ENCODE data around the gene MYL5.
"Not testable (repeated sequence)": the region's sequence is repeated elsewhere in the genome, so short reads cannot be mapped to it uniquely, and the experiment has no call there.

MYL5 gene

DNA sequence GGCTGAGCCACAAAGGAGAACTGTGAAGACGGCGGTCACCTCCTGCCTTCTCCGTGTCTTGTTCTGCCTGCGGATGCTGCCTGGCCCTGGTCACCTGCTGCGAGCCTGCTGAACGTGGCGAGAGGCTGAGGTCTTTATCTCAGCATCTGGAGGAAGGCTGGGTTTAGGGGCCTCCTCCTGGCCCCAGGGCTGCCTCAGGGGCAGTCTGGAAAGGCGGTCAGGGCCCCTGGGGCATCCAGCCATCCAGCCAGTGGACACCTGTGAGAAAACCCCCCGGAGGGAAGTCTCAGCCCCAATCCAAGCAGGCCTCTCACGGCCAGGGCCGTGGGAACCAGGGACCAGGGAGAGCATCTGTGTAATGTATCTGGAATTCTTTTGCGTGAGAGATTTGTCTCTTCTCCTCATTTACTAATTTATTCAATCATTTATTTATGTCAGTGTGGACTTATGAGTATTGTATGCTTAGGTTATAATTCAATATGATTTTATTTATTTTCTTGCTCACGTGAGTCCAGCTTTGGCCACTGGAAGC lies 37.6 kb upstream of the MYL5 start:
- DNase-seq (ENCODE audit: low read depth) = no peak

DNA sequence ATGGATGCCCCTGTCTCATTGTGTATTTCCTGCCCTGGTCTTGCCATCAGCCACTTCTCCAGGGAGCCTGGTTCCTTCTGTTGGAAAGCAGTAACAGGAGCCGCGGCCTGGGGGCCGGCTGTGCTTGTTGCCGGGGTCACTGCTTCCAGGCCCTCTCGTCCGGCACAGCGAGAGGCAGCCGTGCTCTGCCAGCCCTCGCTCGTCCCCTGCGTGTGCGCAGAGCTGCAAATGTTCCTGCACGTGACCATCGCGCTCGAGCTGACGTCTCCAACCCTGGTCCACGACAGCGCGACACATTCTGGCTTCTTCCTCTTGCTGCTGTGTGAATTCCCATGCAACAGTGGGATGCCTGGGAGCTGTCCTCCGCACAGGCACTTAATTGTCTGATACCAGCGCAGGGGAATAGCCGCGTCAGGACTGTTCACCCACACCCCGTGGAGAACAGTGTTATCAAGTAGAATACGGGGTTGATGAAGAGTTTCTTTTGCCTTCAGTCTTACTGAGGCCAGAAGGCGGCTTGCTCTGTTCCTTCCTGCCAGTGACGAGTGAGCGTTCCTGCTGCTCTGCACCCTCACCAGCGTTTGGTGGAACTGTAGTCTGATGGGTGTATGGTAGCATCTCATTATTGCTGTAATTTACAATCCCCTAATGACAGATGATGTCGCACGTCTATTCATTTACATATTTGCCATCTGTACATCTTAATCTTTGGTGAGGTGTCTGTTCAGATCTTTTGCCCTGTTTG lies 36.6 kb upstream of the MYL5 start:
- no peak for DNase-seq (ENCODE audit: low read depth)

GRCh38 chr4:642366-642765 lies 32.0 kb upstream of the MYL5 start:
- DNase-seq (ENCODE audit: low read depth) = not testable (repeated sequence)

- no peak for DNase-seq (ENCODE audit: low read depth)
Observed at GRCh38 chr4:646460-646859, 27.9 kb upstream of the MYL5 start.

GRCh38 chr4:647481-647880 lies 26.9 kb upstream of the MYL5 start:
- no peak for DNase-seq (ENCODE audit: low read depth)

- no peak for DNase-seq (ENCODE audit: low read depth)
Observed at GRCh38 chr4:648579-649292, 25.6 kb upstream of the MYL5 start.

- DNase-seq (ENCODE audit: low read depth) = no peak
Observed at GRCh38 chr4:649293-649625, 25.1 kb upstream of the MYL5 start.

DNA sequence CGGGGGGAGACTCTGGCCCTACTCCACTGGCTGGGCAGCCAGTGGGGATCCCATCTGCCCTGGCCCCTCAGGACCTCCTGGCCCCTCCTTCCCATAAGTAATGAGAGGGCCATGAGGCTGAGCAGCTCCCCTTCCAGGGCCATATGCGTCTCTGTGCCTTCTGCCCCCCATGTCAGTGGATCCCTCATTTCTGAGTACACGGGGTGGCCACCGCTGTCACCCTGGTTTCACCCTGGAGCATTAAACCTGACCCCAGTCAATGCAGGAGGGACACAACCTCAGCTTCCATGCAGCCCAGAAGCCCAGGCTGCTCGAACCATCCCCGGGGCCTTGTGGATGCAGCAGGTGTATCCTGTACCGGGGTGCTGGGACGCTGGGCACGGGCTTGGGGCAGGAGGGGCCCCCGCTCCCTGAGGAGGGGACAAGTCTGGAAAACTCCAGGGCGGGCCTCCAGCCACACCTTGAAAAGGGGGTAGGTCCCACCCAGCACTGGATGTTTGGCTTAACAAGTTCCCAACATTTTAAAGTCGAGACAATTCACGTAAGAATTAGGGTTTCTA lies 24.5 kb upstream of the MYL5 start:
- no peak for DNase-seq (ENCODE audit: low read depth)

DNA sequence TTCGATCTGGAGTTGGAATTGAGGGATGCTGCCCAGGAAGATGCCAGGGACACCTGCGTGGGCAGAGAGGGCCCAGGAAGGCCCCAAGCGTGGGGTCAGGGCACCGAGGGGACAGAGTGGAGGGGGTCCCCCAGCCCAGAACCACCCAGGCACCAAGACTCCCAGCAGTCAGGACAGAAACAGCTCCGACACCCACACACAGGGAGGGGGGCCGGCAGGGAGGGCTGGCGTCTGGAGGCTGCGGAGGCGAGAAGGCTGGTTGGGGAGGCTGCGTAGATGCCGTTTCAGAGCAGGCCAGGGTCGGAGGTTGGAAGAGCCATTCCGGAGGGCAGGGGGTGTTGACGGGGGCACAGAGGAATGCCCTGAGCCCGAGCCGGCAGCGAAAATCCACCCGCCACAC lies 23.9 kb upstream of the MYL5 start:
- DNase-seq (ENCODE audit: low read depth) = no peak

GRCh38 chr4:650951-651883 lies 23.1 kb upstream of the MYL5 start:
- no peak for DNase-seq (ENCODE audit: low read depth)

GRCh38 chr4:651884-652642 lies 22.3 kb upstream of the MYL5 start:
- no peak for DNase-seq (ENCODE audit: low read depth)

- DNase-seq (ENCODE audit: low read depth) = no peak
Observed at GRCh38 chr4:653080-653821, 21.1 kb upstream of the MYL5 start.

DNA sequence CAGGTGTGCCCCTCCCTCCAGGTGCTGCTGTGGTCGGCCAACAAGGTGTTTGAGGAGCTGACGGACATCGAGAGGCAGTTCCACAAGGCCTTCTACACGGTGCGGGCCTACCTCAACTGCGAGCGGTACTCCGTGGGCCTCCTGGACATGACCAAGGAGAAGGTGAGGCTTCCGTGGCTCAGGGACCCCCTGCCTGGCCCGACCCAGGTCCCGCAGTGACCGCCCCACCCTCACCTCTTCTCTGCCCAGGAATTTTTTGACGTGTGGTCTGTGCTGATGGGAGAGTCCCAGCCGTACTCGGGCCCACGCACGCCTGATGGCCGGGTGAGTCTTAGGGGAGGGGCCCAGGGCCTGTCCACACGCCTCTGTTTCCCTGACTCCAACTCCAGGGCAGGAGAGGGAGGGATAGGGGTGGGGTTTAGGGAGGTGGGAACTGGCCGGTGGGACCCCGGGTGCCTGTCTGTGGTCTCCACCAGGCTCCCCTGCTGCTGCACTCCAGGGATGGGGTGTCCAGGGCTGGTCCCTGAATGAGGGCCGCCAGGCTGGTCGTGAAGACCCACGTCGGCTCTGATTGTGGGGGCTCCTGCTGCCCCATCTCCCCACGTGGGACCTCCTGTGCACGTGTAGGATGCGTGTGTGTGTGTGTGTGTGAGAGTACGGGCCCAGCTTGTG lies 20.4 kb upstream of the MYL5 start:
- DNase-seq (ENCODE audit: low read depth) = no peak

DNA sequence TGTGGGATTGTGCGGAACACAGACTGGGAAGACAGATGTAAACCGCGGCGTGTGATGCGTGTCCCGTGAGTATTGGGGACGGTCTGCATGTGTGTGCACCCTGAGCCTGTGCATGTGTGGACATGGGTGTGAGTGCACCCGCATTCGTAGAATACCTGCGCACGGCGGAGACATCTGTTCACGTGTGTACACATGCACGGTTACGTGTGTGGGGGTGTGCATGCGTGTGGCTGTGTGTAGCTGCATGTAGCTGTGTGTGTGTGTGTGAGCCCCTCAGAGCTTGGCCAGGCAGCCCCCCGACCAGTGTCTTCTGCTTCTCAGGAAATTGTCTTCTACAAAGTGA lies 19.9 kb upstream of the MYL5 start:
- DNase-seq (ENCODE audit: low read depth) = no peak

- no peak for DNase-seq (ENCODE audit: low read depth)
Observed at GRCh38 chr4:654871-655463, 19.4 kb upstream of the MYL5 start.

- DNase-seq (ENCODE audit: low read depth) = no peak
Observed at GRCh38 chr4:655464-656151, 18.7 kb upstream of the MYL5 start.

- no peak for DNase-seq (ENCODE audit: low read depth)
Observed at GRCh38 chr4:656436-657337, 17.7 kb upstream of the MYL5 start.

GRCh38 chr4:657338-657833 lies 17.0 kb upstream of the MYL5 start:
- no peak for DNase-seq (ENCODE audit: low read depth)
